Measurements from ENCODE around the gene C18orf32. TPM values are rescaled to one million over a fixed set of nuclear protein-coding genes. Genes with fewer than 3 reads are reported as not detected.

C18orf32 gene
- total RNA-seq = 27.7 and 36.3 TPM in 2 replicates
- 40.3 TPM for total RNA-seq (2013)
- 20.8 and 25.0 TPM in 2 replicates for polyA plus RNA-seq
- 4.4 and 5.6 TPM in 2 replicates for polyA minus RNA-seq

GRCh38 chr18:49486953-49487710 lies at the start of gene C18orf32:
TSS of gene C18orf32 (minus strand) at chr18:49487234. CDS start at chr18:49483748, 3,486 bp downstream.
- Mint-ChIP-seq H3K4me3 (peak within 1 kb of the TSS; percentile 98), H3K4me1 (peaks cover 66% of the 10 kb centered on the region), H3K27me3 (no peaks in the 10 kb centered on the region), H3K27ac (peak within 1 kb of the TSS; percentile 97), H3K9me3 (ENCODE audit: insufficient read depth) (no peaks in the 10 kb centered on the region)
- 4% methylated on average over 67 of the region's 69 CpGs for WGBS (ENCODE audit: insufficient coverage)
- no peak for TF ChIP-seq CTCF (IDR thresholded peaks at IDR 0.05)
- no peak for TF ChIP-seq EZH2 (IDR thresholded peaks at IDR 0.05; ENCODE audit: borderline replicate concordance, insufficient read depth, low read depth, low read length, poor library complexity, severe bottlenecking)
- peak within 1 kb of the TSS; percentile 93 for H3K9ac ChIP-seq (ENCODE audit: low read length)
- H3K4me3 ChIP-seq (ENCODE audit: control extremely low read depth in 1 of 5, extremely low read depth in 1 of 5, insufficient read depth in 1 of 5, low read depth in 2 of 5, low read length in 4 of 5) = peak within 1 kb of the TSS; percentile 74 to 97 (median 82)
- peak; percentile 93 for ATAC-seq (ENCODE audit: low read depth)
- peaks cover 39% of the 10 kb centered on the region in 2 donors for H3K4me1 ChIP-seq (ENCODE audit: control insufficient read depth in 2 of 2, insufficient read depth in 2 of 2, low read length in 2 of 2)
- CTCF ChIA-PET = interaction anchor here (0.6 to 2.4 kb wide), 5 partner anchors 11 to 870 kb away, joined by 3 to 12 read pairs (median 3); partner anchors contain the start of gene DYM
- H3K4me2 ChIP-seq (replicated peaks; ENCODE audit: low read depth, low read length, poor library complexity, severe bottlenecking) = peak within 1 kb of the TSS; percentile 80
- POLR2A ChIA-PET = interaction anchor here (0.5 to 1.5 kb wide), 11 partner anchors 23 to 1392 kb away, joined by 3 to 19 read pairs (median 4); partner anchors contain the start of genes DYM and ME2
- H3K36me3 ChIP-seq (replicated peaks in 1 of 2; ENCODE audit: control extremely low read depth in 1 of 2, control insufficient read depth in 1 of 2, extremely low read depth in 1 of 2, insufficient read depth in 2 of 2, low read length in 1 of 2) = peaks cover 13 to 48% of the 10 kb centered on the region in 2 experiments
- intact Hi-C loops (cut with micrococcal nuclease) = loop anchor here (1.0 to 5.0 kb wide), 5 partner anchors 27 to 1710 kb away; partner anchors contain the start of genes DYM, ME2, MEX3C and SMAD2
- H3K27ac ChIP-seq (ENCODE audit: low read length in 2 of 2) = peak within 1 kb of the TSS; percentile 88 to 95
- DNase-seq = peak; percentile 96
- no peaks in the 10 kb centered on the region for H3K9me3 ChIP-seq (ENCODE audit: control extremely low read depth in 1 of 3, control insufficient read depth in 2 of 3, insufficient read depth in 1 of 3, low read length in 2 of 3)
- no peaks in the 10 kb centered on the region for H3K27me3 ChIP-seq (replicated peaks in 1 of 4; ENCODE audit: control extremely low read depth in 1 of 4, control insufficient read depth in 3 of 4, insufficient read depth in 4 of 4, low read length in 3 of 4)
- peaks cover 9% of the 10 kb centered on the region for H4K20me1 ChIP-seq (ENCODE audit: control insufficient read depth, insufficient read depth, low read length, poor library complexity, severe bottlenecking)
- peaks cover 43% of the 10 kb centered on the region for H3K79me2 ChIP-seq (ENCODE audit: control insufficient read depth, insufficient read depth, low read length)
- H2AFZ ChIP-seq (ENCODE audit: insufficient read depth, low read depth, low read length, poor library complexity, severe bottlenecking) = peak within 1 kb of the TSS; percentile 83

All from B cell (primary cell).